ENCODE data around the gene TCEAL7. TPM values are rescaled to one million over a fixed set of nuclear protein-coding genes. Genes with fewer than 3 reads are reported as not detected.
A peak's percentile ranks its signal among the peaks of the same experiment; 100 is the strongest.

TCEAL7 gene
- polyA plus RNA-seq, 3 donors = 36.7 to 48.4 (median 42.0) TPM

- no peak for DNase-seq (ENCODE audit: low read depth in 3 of 3, low spot score in 2 of 3)
Observed at GRCh38 chrX:103363046-103363445, 33.0 kb downstream of the TCEAL7 start.

- DNase-seq (ENCODE audit: low read depth in 3 of 3, low spot score in 2 of 3) = no peak
Observed at GRCh38 chrX:103367502-103367901, 37.5 kb downstream of the TCEAL7 start.

GRCh38 chrX:103369479-103369878, 39.4 kb downstream of the TCEAL7 start:
- no peak for DNase-seq (ENCODE audit: low read depth in 3 of 3, low spot score in 2 of 3)

- DNase-seq (ENCODE audit: low read depth in 3 of 3, low spot score in 2 of 3) = no peak
Observed at GRCh38 chrX:103372886-103373285, 42.8 kb downstream of the TCEAL7 start.

GRCh38 chrX:103373581-103373980, 43.5 kb downstream of the TCEAL7 start:
- DNase-seq (ENCODE audit: low read depth in 3 of 3, low spot score in 2 of 3) = no peak

GRCh38 chrX:103376118-103376978, 46.3 kb downstream of the TCEAL7 start, which contains the start of gene BEX3:
Gene BEX3 (plus strand): TSS chrX:103376538. CDS start chrX:103377522, 984 bp downstream.
- DNase-seq (ENCODE audit: low read depth in 3 of 3, low spot score in 2 of 3) = peak in 1 of 3 donors; percentile 47

- no peak for DNase-seq (ENCODE audit: low read depth in 3 of 3, low spot score in 2 of 3)
Observed at GRCh38 chrX:103376979-103377324, 46.9 kb downstream of the TCEAL7 start.

- DNase-seq (ENCODE audit: low read depth in 3 of 3, low spot score in 2 of 3) = no peak
Observed at GRCh38 chrX:103378990-103379389, 49.0 kb downstream of the TCEAL7 start.

Other genes with a start within 250 kb of the TCEAL7 start
- under 1 TPM in 2 of 3 donors, not detected in 1; 0.14 to 0.18 TPM for gene NXF3, start 237.1 kb upstream of the TCEAL7 start, polyA plus RNA-seq (ENCODE audit: insufficient read length in 3 of 3)
- gene BEX4, start 115.1 kb upstream of the TCEAL7 start, polyA plus RNA-seq (ENCODE audit: insufficient read length in 3 of 3) = 100 to 1,000 TPM; 175 to 185 (median 175) TPM
- gene TCEAL8, start 75.1 kb upstream of the TCEAL7 start, polyA plus RNA-seq (ENCODE audit: insufficient read length in 3 of 3) = 100 to 1,000 TPM; 163 to 171 (median 164) TPM
- 10 to 100 TPM; 14.7 to 17.3 (median 17.0) TPM for gene TCEAL5, start 53.5 kb upstream of the TCEAL7 start, polyA plus RNA-seq (ENCODE audit: insufficient read length in 3 of 3)
- 10 to 100 TPM; 80.3 to 95.4 (median 92.9) TPM for gene BEX2, start 19.2 kb upstream of the TCEAL7 start, polyA plus RNA-seq (ENCODE audit: insufficient read length in 3 of 3)
- 100 to 1,000 TPM; 231 to 248 (median 239) TPM for gene TCEAL9, start 26.3 kb downstream of the TCEAL7 start, polyA plus RNA-seq (ENCODE audit: insufficient read length in 3 of 3)
- gene BEX3, start 46.3 kb downstream of the TCEAL7 start, polyA plus RNA-seq (ENCODE audit: insufficient read length in 3 of 3) = 100 to 1,000 TPM; 535 to 609 (median 591) TPM
- 1 to 10 TPM; 2.1 to 3.0 (median 2.2) TPM for gene RAB40A, start 189.2 kb downstream of the TCEAL7 start, polyA plus RNA-seq (ENCODE audit: insufficient read length in 3 of 3)

Data from right renal cortex interstitium (tissue), 3 donors.